GM21515 (cell line): ENCODE data around the gene ATP10D.

Source experiments
- ATAC-seq: cut with Tn5 transposase; IDR thresholded peaks from one replicate; pipeline ENCODE4 v1.9.1; 2021; ENCODE audit not compliant: unreplicated experiment

ATP10D gene

DNA sequence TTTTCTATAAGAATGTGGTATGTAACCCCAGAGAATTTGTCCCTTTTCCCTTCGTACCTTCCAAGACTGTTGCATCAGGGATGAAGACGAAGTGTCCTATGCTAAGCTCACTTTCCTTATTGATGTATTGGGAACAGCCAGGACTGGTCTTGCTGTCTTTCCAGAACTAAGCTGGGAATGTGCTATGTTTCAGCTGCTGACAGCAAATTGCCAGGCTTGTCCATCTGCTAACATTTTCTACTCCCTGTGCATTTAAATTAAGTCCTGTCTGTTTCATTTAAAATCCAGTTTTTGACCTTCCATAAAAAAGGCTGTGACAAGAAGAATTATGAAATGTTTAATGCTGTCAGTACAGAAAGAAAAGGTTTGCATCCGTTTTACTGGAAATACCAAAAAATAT lies 87.9 kb downstream of the ATP10D start:
- no peak for ATAC-seq

- no peak for ATAC-seq
Measured at GRCh38 chr4:47577779-47578553, 92.9 kb downstream of the ATP10D start.

GRCh38 chr4:47579235-47579634 lies 94.2 kb downstream of the ATP10D start:
- no peak for ATAC-seq

- no peak for ATAC-seq
Measured at GRCh38 chr4:47590325-47590724, 105.2 kb downstream of the ATP10D start.

DNA sequence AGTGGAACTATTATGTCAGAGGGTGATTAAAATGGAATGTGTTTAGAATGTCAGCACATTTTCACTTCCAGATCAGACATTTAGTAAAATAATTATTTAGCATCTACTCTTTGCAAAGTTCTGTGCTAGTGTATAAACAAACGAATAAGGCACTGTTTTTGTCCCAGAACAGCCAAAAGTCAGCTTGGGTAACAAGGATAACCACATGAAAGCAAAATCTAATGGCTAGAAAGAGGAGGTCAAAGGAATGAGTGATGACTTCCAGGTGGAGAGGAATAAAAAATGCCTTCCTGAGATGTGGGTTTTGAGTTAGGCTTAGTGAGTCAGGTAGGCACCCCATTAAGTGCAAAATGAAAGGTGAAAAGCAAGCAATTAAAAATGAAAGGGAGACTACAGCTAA lies 112.6 kb downstream of the ATP10D start:
- ATAC-seq: no peak

GRCh38 chr4:47598320-47598719 lies 113.2 kb downstream of the ATP10D start:
- no peak for ATAC-seq

GRCh38 chr4:47598896-47599295 lies 113.8 kb downstream of the ATP10D start:
- ATAC-seq: no peak

- ATAC-seq: no peak
Measured at GRCh38 chr4:47606482-47606881, 121.4 kb downstream of the ATP10D start.

GRCh38 chr4:47612116-47613023 lies 127.3 kb downstream of the ATP10D start:
- no peak for ATAC-seq

DNA sequence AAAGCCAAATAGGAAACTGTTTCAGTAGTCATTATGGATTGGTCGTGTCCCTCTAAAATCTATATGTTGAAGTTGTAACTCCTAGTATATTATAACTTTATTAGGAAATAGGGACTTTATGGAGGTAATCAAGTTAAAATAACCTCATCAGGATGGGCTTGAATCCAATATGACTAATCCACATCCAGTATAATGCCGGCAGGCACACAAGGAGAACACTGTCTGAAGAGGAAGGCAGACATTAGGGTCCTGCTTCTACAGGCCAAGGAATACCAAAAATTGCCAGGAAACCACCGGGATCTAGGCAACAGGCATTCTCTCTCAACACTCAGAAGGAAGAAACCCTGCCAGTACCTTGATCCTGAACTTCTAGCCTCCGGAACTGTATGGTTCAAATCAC lies 130.3 kb downstream of the ATP10D start:
- no peak for ATAC-seq

DNA sequence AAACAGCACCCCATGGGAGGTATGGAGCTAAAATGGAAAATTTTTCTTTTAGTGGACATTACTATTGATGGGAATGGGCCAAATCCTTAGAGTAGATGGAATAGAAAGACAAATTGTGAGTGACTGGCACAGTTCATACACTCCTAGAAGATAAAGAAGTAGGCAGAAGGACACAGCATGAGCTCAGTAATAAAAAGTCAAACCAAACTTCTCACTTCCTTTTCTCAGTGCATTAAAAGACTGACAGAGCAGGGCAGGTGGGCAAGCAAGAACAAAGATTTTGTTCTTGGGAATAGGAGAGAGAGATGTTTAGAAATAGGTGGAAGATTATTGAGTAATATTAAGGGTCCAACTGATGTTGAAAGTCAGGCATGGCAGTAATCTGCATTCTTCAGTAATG lies 132.5 kb downstream of the ATP10D start:
- peak; percentile 66 for ATAC-seq

- ATAC-seq: no peak
Measured at GRCh38 chr4:47619691-47620090, 134.6 kb downstream of the ATP10D start.

DNA sequence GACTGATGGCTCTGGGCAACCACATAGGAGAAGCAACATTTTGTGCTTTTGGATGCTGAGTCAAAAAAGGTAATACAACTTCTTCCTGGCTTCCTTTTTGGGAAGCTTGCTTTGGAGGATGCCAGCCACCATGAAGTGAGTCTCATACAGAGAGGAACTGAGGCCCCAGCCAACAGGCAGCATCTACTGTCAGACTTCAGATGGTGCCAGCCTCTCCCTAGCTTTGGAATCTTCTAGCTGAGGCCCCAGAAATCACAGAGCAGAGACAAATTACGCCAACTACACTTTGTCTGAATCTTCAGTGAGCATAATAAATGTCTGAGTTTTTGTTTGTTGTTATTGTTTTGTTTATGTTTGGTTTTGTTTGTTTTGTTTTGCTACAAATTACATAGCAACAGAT lies 136.1 kb downstream of the ATP10D start:
- no peak for ATAC-seq

GRCh38 chr4:47624031-47624441 lies 139.0 kb downstream of the ATP10D start:
- ATAC-seq: no peak

GRCh38 chr4:47631161-47631560 lies 146.1 kb downstream of the ATP10D start:
- no peak for ATAC-seq

GRCh38 chr4:47639531-47639930 lies 154.5 kb downstream of the ATP10D start:
- no peak for ATAC-seq

DNA sequence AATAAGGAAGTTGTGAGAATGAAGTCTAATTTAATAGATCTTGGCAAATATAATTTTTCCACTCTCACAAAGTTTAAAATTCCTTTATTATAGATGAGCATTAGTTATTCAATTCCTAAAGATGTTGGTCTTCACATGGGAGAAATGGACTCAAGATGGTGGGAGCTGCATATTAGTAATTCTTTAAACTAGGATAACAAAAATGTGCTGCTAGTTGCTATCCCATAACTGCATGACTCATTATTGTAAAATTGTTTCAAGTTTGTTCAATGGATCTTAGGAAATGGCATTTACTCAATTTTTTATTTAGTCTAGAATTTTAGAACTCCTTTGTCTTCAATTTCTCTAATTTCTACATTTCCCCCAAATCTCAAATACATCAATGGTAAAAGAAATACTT lies 155.8 kb downstream of the ATP10D start:
- ATAC-seq: no peak

DNA sequence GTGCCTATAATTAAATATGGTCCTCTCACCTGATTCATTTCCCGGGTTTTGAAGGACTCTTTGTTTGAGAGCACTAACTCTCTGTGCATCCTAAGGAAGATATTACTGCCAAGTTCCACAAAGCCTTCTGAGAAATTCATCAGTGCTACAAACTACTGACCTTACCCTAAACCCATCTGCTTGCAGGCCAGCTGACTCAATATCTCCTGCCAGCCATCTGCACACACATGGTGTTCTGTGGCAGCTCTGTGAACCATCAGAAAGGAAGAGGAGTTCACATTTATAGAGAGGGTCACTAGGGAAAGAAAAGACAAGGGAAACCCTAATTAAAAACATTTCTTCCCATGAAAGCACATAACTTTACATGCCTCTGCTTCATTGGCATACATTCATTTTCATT lies 156.7 kb downstream of the ATP10D start:
- ATAC-seq: no peak

DNA sequence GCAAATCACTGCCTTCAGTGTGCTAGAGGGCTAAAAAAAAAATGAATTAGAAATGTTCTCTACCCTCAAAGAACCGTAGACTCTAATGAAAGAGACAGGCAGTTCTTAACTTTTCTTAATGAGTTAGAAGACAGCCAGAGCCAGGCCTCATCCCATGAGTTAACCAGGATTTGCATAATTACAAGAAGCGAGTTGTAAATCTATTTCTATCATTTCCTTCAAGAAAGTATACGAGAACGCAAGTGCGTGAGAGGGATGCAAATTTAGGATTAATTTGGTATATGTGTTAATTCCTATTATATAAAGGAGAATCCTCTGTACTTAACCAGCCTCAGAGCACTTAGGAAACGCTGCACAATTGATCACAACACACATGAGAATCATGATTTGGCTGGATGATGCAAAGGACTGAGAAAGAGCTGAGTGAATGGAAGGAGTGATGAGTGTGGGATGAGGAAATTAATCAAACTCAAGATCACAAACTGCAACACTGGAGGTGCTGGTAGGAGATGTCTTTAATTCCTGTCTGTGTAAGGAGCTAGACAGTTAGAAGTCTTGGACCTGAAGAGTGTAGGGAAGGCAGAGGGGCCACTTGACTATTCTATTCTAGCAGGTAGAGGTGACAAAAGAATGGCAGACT lies 157.2 kb downstream of the ATP10D start:
- ATAC-seq: no peak
